Subcutaneous adipose tissue (tissue), 4 donors: ENCODE results near the gene WRNIP1. TPM values are rescaled to one million over a fixed set of nuclear protein-coding genes. Genes with fewer than 3 reads are reported as not detected.

Source experiments
- total RNA-seq, 4 donors: library from RNA; depleted of rRNA; stranded (reverse); fragments of >200 nt; gene quantifications; one replicate each; pipeline ENCODE4 v1.1.0, GENCODE V29; 2016
- TF ChIP-seq, protein P1 (sequence below): fragments of 450-650 bp; IDR thresholded peaks from one replicate; pipeline ENCODE4 v1.5.1; 2016; ENCODE audit warnings: low read depth, mild to moderate bottlenecking, control low read depth, antibody characterized with exemption, moderate library complexity

WRNIP1 gene
- total RNA-seq, 4 donors from 2014 or later = 17.4 to 38.4 (median 34.0) TPM

DNA sequence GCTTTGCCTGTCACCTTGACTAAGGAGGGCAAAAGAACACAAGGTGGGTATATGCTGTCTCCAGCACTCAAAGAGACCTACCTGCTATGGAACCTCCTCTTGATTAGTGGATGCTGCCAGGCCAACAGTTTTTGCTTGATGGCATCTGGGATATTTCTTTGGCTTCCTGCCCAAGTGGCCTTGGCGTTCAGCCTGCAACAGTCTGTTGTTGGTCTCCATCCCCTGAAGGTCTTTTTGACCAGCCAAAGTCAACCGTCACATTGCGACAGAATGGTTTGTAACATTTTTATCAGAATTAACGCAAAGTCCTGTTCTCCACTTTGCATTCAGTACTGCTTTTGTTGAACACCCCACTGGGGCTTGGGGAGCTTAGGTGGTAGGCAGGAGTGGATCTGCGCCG lies 39.3 kb downstream of the WRNIP1 start:
- TF ChIP-seq, protein P1, sequence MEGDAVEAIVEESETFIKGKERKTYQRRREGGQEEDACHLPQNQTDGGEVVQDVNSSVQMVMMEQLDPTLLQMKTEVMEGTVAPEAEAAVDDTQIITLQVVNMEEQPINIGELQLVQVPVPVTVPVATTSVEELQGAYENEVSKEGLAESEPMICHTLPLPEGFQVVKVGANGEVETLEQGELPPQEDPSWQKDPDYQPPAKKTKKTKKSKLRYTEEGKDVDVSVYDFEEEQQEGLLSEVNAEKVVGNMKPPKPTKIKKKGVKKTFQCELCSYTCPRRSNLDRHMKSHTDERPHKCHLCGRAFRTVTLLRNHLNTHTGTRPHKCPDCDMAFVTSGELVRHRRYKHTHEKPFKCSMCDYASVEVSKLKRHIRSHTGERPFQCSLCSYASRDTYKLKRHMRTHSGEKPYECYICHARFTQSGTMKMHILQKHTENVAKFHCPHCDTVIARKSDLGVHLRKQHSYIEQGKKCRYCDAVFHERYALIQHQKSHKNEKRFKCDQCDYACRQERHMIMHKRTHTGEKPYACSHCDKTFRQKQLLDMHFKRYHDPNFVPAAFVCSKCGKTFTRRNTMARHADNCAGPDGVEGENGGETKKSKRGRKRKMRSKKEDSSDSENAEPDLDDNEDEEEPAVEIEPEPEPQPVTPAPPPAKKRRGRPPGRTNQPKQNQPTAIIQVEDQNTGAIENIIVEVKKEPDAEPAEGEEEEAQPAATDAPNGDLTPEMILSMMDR = no peak

DNA sequence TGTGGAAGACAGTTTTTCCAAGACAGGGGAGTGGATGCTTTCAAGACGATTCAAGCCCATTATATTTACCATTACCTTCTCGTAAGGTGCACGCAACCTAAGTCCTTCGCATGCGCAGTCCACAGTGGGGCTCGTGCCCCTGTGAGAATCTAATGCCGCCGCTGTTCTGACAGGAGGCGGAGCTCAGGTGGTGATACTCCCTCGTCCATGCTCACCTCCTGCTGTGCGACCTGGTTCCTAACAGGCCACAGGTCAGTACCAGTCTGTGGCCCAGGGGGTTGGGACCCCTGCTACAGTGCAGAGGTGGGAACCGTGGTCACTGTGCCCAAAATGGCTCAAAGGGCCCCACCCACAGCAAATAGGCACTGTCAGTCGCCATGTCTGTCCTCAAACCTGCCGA lies 39.8 kb downstream of the WRNIP1 start:
- TF ChIP-seq, protein P1 = no peak

DNA sequence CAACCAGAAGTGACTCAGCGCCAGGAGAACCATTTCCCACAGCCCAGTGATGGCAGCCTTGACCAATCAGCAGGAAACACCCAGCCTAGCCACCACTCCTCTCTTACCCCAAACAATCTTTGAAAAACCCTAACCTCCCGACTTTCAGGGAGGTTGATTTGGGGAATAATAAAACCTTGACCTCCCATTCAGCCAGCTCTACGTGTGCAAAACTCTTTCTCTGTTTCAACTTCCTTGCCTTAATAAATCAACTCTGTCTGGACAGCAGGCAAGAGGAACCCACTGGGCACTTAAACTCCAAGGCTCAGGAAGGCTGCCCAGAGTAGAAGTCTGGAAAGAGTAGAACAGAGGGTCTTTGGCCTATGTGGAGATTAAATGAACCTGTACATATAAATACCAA lies 41.5 kb downstream of the WRNIP1 start:
- TF ChIP-seq, protein P1 = no peak

DNA sequence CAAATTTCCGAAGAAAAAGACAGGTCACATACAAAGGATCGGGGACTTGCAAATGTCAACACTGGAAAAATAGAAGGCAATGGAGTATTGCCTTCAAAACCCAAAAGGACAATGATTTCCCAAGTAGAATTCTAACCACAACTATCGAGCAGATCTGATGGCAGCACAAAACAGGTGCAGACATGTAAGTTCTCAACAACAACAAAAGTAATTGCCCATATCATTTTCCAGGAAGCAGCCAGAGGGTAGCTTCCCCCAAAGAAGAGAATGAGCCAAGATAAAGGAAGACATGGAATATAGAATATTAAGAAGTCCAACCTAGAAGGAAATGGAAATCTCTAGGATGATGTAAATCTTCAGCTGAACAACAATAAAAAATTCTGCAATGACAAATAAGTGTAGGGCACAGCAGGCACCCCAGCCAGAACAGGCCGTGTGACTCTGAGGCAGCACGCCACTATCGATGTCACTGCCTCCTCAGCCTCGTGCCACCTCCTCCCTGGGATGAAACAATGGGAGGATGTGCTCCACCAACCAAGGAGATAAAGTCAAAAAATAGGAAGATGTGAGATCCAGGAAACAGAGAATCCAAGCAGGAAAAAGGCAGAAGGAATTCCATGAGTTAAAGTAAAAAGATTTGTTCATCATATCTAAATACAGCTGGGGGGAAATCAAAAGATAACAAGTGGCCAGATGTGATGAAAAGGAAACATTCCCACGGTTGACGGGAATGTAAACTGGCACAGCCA lies 42.3 kb downstream of the WRNIP1 start:
- TF ChIP-seq, protein P1 = no peak

DNA sequence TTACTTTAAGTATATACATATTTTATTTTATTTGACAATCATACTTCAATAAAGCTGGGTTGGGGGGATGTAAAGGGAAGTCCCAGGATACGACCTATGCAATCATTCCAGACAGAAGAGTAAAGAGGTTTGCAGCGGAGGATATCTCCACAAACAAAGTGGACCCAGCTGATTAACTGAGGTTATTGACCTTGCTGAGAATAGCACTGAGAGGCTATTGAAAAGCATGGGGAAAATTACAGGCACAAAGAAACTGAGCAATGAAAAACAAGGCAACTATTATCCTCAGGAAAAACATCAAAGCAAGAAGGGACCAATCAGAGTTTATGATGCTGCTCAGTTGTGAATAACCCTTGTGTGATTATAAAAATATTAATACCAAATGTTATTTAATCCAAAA lies 43.8 kb downstream of the WRNIP1 start:
- TF ChIP-seq, protein P1 = no peak

DNA sequence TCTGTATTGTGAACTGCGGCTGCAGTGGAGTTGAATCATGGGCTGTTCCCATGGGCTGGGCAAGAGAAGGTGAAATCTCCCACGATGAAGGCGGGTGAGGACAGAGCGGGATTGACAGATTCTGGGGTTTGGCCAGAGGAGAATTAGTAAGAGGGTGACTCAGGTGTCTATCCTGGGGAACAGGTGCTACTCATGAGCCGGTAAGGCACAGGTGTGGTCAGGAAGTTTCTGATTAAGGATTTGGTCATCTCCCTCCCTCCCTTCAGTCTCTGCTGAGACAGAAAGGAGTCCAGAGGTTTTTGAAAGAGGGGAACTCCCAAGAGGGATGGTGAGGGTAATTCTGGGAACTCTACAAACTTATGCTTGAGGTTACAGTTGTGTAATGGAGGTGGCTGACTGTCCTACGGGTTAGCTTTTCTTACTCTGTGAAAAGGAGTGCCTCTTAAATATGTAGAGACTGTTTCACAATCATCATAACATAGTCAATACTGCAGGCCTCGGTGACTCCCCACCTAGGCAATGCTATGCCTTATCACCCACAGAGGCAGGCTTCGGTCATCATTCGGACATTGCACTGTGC lies 45.0 kb downstream of the WRNIP1 start:
- TF ChIP-seq, protein P1 = no peak

DNA sequence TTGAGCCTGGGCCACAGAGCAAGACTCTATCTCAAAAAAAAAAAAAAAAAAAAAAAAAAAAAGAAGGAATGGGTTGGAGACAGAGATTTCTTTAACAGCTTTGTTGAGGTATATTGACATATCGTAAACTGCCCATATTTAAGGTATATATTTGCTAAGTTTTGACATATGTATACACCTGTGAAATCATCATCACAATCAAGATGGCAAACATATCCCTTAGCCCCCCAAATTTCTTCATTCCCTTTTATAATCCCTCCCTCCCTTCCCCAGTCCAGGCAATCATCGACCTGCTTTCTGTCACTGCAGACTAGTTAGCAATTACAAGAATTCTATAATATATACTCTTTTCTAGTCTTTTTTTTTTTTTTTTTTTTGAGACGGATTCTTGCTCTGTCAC lies 47.5 kb downstream of the WRNIP1 start:
- TF ChIP-seq, protein P1 = no peak
